HepG2 (cell line): ENCODE results near the gene SPRR4.

ENCODE experiments used
- POLR2AphosphoS5 ChIP-seq: IDR thresholded peaks from 2 replicates; pipeline ENCODE4 v1.6.1; 2012; ENCODE audit warnings: low read depth, low read length
- ZKSCAN8 ChIP-seq: IDR thresholded peaks from 2 replicates; pipeline ENCODE4 v1.6.1; 2016; ENCODE audit warnings: borderline replicate concordance, missing genetic modification reagents, missing compliant biosample characterization

DNA sequence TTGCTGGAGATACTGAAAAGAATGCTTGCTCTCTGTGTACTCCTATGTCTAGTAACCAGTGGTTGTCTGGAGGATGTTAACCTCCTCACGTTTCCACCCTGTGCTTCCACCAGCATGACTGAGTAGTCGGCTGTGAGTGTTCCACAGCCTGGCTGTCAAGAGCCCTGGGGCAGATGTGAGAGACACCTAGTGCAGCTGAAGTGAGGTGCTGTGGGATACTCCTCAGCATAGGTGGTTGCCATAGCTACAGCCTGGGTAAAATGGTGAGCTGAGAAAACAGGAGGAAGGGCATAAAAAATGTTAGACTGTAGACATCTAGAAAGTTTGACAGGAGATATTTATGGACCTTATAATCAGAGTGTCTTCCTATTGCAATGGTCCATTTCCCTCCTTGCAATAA, 46.3 kb upstream of the SPRR4 start:
- TF ChIP-seq POLR2AphosphoS5 (no peak), ZKSCAN8 (CRISPR knock-in tag) (no peak)
